HG03135 (cell line): ENCODE results near the gene RAB5A.
"Not testable (repeated sequence)": the region's sequence is repeated elsewhere in the genome, so short reads cannot be mapped to it uniquely, and the experiment has no call there.

Experiments
- ATAC-seq: cut with Tn5 transposase; IDR thresholded peaks from one replicate; pipeline ENCODE4 v1.9.1; 2021; ENCODE audit warnings: mild to moderate bottlenecking, moderate library complexity; ENCODE audit not compliant: unreplicated experiment

RAB5A gene

GRCh38 chr3:19946832-19947548, at the start of gene RAB5A:
Gene RAB5A, plus strand, starts transcription at chr3:19947097. Its CDS starts 3,802 bp downstream, at chr3:19950899.
- peak; percentile 97 for ATAC-seq

- no peak for ATAC-seq
These were observed 48.2 kb upstream of the RAB5A start for GRCh38 chr3:19898721-19899120.

- ATAC-seq, result no peak
These were observed 47.6 kb upstream of the RAB5A start for GRCh38 chr3:19899264-19899663.

GRCh38 chr3:19899833-19900232, 47.1 kb upstream of the RAB5A start:
- ATAC-seq, result not testable (repeated sequence)

- ATAC-seq, result no peak
These were observed 45.6 kb upstream of the RAB5A start for GRCh38 chr3:19901337-19901736.

GRCh38 chr3:19901918-19902317, 45.0 kb upstream of the RAB5A start:
- no peak for ATAC-seq

GRCh38 chr3:19903649-19904048, 43.2 kb upstream of the RAB5A start:
- ATAC-seq, result no peak

GRCh38 chr3:19907523-19907922, 39.4 kb upstream of the RAB5A start:
- no peak for ATAC-seq

- no peak for ATAC-seq
These were observed 35.4 kb upstream of the RAB5A start for GRCh38 chr3:19911452-19911851.

GRCh38 chr3:19917167-19917566, 29.7 kb upstream of the RAB5A start:
- no peak for ATAC-seq

- ATAC-seq, result no peak
These were observed 26.4 kb upstream of the RAB5A start for GRCh38 chr3:19920401-19921080.

- peak; percentile 50 for ATAC-seq
These were observed 15.7 kb upstream of the RAB5A start for GRCh38 chr3:19931180-19931692.

GRCh38 chr3:19931767-19932188, 15.1 kb upstream of the RAB5A start:
- ATAC-seq, result peak; percentile 50

GRCh38 chr3:19932422-19932821, 14.5 kb upstream of the RAB5A start:
- ATAC-seq, result no peak

- no peak for ATAC-seq
These were observed 12.8 kb upstream of the RAB5A start, which contains the start of gene EFHB for GRCh38 chr3:19934098-19934566. Gene EFHB, minus strand, starts transcription at chr3:19934217. Its CDS starts 199 bp downstream, at chr3:19934018.

- no peak for ATAC-seq
These were observed 9.2 kb upstream of the RAB5A start for GRCh38 chr3:19937459-19938294.

- ATAC-seq, result no peak
These were observed 8.6 kb upstream of the RAB5A start for GRCh38 chr3:19938295-19938627.

- no peak for ATAC-seq
These were observed 6.3 kb upstream of the RAB5A start for GRCh38 chr3:19940643-19941042.

- ATAC-seq, result no peak
These were observed 1.4 kb upstream of the RAB5A start for GRCh38 chr3:19945534-19945933.

- peak; percentile 9 for ATAC-seq
These were observed 697 bp upstream of the RAB5A start for GRCh38 chr3:19945969-19946831.
